Lower leg skin (tissue), 3 donors: ENCODE measurements around the gene TMEM214.

Experiments
- POLR2A ChIP-seq, 2 donors: fragments of 450-650 bp; IDR thresholded peaks; one replicate each; pipeline ENCODE4 v1.6.1; 2016 to 2017; ENCODE audit warnings: antibody characterized with exemption in 2 of 2, mild to moderate bottlenecking in 1 of 2, moderate library complexity in 1 of 2
- TF ChIP-seq, protein P1 (sequence below), 3 donors: fragments of 450-650 bp; IDR thresholded peaks; one replicate each; pipeline ENCODE4 v1.5.1; 2016; ENCODE audit warnings: antibody characterized with exemption in 3 of 3, mild to moderate bottlenecking in 3 of 3, moderate library complexity in 2 of 3

DNA sequence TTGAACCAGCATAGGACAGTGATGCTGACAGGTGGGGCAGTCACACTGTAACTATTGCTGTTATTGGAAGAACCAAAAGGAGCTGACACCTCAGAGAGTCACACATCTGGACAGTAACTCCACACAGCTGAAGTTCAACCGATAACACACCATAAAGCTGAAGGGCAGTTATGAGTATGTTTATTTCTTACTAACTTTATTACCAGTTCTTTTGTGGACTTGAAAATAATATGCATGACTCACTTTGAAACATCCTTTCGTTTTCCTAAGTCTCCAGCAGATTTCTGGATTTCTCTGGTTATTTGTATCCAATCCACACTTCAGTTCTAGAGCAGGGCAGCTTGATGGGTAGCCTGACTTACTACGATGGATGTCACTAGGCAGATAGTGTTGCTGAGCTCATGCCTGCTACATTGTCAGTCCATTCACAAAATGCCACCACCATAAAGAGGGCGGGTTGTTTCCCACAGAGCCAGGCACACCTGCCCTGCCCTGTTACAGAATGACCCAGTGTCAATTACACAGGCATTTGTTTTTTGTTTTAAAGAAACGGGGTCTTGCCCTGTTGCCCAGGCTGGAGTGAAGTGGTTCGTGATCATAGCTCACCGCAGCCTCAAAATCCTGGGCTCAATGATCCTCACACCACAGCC is 10.3 kb downstream of the TMEM214 start:
- TF ChIP-seq, protein P1, sequence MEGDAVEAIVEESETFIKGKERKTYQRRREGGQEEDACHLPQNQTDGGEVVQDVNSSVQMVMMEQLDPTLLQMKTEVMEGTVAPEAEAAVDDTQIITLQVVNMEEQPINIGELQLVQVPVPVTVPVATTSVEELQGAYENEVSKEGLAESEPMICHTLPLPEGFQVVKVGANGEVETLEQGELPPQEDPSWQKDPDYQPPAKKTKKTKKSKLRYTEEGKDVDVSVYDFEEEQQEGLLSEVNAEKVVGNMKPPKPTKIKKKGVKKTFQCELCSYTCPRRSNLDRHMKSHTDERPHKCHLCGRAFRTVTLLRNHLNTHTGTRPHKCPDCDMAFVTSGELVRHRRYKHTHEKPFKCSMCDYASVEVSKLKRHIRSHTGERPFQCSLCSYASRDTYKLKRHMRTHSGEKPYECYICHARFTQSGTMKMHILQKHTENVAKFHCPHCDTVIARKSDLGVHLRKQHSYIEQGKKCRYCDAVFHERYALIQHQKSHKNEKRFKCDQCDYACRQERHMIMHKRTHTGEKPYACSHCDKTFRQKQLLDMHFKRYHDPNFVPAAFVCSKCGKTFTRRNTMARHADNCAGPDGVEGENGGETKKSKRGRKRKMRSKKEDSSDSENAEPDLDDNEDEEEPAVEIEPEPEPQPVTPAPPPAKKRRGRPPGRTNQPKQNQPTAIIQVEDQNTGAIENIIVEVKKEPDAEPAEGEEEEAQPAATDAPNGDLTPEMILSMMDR (IDR thresholded peaks at IDR 0.05): no peak
- no peak for TF ChIP-seq POLR2A (IDR thresholded peaks at IDR 0.05)
